HG03457 (cell line): ENCODE data around the gene CEP89.
"Not testable (repeated sequence)": the region's sequence is repeated elsewhere in the genome, so short reads cannot be mapped to it uniquely, and the experiment has no call there.

ENCODE experiments used
- ATAC-seq: cut with Tn5 transposase; IDR thresholded peaks from one replicate; pipeline ENCODE4 v1.9.1; 2021; ENCODE audit warnings: moderate number of reproducible peaks; ENCODE audit not compliant: unreplicated experiment

CEP89 gene

DNA sequence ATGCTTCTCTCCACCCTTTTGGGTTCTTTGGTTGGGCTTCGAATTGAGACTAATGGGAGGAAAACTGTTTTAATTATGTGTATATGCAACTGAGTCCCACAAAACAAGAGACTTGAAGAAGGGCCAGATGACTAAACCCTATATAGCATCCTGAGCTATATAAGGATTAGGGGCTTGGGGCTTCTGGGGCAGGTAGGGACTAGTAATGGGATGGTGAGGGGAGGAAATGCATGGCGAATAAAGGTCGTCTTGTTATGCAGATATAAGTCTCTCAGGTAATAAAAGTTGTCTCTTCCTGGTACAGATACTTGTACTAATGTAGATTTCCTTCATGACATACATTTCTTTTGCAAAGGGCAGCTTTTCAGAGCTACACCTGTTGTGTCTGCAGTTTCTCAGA, 99.4 kb downstream of the CEP89 start:
- no peak for ATAC-seq

DNA sequence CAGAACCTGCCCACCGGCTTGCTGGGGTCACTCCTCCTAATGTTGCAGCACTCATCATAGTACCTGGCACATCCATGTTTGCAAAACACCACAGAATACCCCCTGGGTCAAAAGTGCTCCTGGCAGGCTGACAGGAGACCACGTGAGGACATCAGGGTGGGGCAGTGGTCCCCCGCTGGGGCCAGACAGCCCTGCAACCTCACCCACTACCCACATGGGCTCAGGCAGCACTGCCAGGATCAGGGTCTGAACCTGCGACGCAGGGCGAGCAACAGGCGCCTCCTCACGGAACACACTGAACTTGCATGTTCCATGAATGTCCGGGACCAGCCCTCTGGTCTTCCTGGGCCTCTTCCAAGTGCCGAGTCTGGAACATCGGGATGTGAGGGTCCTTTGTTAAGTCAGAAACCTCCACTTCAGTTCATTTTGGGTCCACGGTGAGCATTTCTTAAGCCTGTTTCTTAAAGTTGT, 100.7 kb downstream of the CEP89 start:
- ATAC-seq, result no peak

DNA sequence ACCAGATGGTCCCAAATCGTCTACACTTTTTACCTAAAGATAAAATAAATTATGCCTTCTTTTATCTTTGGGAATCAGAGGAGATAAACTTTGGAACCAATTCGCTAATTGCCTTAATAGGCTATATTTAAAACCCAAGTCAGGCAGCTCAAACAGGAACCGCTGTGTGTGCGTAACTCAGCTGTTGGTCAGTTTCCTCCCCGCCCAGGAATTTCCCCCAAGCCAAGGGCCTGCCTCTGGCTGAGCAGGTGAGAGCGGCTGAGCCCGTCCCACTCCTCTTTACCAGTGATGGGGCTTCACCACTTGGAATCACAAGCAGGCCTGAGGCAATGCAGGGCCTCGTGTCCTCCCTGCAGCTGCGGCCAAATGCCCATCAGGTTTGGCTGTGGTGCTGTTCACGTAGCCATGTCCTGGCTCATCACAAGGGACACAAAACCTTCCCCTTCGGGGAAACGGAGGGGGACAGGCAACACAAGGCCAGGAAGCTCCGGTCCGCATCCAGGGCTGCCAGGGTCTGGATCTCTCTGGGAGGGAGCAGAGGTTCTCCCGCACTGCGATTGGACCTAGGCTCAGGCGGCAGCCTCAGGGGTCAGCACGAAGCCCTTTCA, 101.7 kb downstream of the CEP89 start:
- ATAC-seq, result no peak

DNA sequence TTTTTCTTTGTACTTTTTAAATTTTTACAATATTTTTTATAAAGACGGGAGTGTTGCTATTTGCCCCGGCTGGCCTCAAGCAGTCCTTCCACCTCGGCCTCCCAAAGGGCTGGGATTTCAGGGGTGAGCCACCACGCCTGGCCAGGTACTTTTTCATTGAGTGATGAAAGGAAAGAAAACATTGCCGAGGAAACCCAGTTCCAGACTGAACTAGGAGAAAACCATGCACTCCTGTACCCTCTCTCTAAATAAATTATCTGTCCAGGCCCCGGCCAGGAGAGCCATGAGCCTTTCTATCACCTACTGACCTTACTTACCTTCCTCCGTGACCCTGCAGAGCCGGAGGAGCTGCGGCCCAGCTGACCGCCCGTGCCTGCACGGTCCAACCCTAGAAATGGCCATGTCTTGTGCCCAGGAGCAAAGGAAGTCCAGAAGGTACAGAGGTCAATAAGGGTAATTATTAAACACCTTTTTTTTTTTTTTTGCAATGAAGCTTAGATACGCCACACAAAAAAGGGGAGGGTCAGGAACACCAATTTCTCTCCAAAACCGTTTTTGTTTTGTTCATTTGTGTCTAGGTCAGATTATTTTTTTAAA, 102.3 kb downstream of the CEP89 start, which contains the start of gene SLC7A9:
Gene SLC7A9 (minus strand): TSS at position 399 of the 597 bp plus-strand sequence. CDS start 1,233 bp downstream, outside the sequence.
- ATAC-seq, result no peak

DNA sequence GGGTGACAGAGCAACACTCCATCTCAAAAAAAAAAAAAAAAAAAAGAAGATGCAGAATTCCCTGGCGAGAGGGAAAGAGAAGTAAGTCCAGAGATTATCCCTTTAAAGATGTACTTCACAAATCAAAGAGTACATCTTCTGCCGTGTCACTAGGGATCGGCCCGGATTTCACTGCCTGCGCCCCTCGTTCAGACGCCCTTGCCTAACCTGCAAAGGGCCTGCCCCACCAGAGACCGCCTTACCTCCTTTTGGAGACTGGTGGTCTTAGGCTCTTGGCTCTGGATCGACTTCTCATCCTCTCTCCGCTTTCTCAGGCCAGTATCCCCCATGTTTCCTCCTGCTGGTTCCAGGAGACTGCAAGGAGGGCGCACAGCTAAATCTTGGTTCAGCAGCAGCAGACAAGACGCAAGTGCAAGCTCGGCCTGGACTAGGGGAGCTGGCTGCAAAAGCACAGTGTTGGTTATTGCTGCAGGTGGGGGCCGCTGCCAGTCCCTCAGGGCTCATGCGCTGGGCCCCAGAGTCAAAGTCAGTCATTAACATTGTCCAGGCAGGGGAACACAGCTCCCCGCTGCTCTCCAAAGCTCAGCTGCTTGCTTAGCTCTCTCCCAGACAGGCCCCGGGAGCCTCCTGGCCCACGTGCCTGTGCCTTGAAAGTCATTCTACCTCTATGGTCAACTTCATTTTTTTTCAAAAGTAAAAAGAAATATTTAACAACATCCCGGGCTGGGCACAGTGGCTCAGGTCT, 103.4 kb downstream of the CEP89 start:
- no peak for ATAC-seq

DNA sequence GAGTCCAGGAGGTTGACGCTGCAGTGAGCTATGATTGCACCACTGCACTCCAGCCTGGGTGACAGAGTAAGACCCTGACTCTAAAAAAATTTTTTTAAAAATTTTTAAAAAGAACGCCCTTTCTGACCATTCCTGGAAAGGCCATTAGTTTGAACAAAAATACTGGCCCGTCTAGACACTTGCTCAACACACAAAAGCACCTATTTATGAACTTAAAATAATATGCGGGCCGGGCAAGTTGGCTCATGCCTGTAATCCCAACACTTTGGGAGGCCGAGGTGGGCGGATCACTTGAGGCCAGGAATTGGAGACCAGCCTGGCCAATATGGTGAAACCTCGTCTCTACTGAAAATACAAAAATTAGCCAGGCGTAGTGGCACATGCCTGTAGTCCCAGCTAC, 104.3 kb downstream of the CEP89 start:
- ATAC-seq, result not testable (repeated sequence)

DNA sequence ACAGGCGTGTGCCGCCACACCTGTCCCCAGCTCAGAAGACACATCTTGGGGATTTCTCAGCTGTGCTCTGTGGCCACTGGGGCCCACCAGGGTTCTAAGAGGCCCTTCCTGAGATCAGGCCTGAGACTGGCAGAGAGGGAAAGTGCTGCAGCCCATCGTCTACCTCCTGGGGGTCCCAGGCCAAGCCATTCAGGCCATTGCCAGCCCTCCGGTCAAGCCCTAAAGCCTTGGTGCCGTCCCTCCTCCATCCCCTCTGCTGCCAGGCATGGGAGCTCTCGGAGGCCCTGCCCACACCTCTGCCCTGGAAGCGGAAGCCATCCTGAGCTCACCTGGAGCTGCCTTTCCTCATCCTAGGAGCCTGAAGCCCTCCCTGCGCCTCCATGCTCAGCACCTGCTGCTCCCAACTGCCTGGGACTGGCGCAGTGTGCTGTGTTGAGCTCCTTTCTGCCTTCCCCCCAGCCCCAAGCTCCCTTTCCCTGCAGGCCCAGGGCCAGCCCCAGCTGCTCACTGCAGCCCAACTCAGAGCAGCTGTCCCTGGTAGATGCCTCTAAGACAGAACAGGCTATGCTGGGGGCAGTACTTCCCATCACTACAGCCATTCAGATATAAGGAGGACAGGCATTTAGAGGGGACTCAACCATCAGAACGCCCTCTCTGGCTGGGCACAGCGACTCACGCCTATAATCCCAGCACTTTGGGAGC, 105.0 kb downstream of the CEP89 start:
- ATAC-seq, result no peak

DNA sequence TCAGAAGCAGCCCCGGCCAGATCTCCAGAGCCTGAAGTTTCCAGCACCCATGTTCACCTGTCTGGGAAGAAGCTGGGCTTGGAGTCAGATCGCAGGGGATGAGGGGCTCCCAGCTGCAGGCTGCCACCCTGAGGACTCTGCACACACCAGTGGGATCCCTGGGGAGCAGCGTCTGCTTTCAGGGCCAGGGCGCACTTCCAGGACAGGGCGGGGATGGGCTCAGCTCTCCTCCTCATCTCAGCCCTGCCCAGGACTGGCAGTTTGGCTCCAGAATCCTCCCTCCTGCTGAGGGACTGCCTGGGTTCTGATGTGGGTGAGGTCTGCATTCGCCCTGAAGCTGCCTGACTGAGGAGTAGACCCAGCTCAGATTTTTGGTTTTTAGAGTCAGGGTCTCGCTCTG, 105.7 kb downstream of the CEP89 start:
- no peak for ATAC-seq

DNA sequence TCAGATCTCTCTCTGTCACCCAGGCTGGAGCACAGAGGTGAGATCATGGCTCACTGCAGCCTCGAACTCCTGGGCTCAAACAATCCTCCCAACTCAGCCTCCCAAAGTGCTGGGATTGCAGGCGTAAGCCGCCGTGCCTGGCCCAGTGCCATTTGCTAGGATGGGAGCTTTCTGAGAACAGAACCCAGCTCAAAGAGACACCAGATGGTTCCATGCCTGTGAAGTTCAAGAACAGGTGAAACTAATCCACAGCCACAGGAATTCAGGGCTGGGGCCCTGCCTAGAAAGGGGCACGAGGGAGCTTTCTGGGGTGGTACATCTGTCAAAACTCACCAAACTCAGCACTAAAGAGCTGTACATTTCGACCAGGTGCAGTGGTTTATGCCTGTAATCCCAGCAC, 106.4 kb downstream of the CEP89 start:
- ATAC-seq, result no peak

DNA sequence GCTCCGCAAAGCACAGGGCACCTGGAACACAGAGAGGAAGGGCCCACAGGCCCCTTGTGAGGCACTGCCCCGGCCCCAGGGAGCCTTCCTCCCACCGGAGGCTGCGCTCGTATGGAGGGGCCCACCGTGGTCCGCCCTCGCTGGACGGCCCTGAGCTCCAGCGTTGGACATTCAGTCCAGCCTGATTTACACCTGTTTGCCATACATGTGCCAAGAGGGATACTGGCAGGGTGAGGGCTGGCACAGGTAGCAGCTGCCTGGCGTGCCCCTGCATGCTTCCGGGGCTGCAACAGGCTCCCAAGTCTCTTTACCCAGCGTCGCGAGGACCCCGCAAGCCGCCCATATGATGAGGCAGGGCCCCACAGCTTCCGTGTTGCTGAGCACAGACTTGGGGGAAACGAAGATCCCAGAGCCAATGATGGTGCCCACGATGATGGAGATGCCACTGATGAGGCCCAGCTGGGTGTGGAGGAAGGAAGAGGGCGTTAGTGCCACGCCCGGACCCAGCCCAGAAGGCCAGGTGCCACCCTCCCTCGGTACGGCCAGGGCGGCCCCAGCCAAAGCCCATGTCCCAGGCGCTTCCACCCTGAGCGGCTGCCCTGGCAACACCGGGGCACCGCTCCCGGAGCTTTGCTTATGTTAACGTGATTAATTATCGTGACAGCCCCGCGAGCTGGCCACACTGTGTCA, 107.3 kb downstream of the CEP89 start:
- no peak for ATAC-seq

DNA sequence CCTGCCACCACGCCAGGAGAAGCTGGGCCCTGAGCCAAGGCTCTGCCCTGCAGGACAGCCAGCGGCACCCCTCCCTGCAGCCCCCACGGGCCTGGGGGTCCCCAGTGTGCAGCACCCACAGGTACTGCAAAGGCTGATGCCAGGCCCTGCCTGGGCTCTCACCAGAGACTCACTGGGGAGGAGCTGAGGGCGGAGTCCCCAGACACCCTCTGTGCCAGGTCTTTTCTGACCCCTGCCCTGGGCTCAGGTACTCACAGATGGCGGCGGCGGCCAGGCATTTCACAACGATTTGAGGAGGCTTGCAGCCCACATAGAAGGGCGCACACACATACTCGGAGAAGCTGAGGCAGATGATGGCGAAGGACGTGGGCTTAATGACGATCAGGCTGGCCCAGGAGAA, 107.9 kb downstream of the CEP89 start:
- no peak for ATAC-seq

DNA sequence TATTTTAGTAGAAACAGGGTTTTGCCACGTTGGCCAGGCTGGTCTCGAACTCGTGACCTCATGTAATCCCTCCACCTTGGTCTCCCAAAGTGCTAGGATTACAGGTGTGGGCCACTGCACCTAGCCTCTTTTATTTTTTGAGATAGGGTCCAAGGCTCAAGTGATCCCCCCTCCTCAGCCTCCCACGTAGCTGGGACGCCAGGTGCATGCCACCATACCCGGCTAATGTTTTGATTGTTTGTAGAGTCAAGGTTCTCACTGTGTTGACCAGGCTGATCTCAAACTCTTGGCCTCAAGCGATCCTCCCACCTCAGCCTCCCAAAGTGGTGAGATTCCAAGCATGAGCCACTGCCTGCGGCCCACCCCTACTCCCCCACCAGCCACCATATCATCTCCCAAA, 108.5 kb downstream of the CEP89 start:
- ATAC-seq, result no peak

DNA sequence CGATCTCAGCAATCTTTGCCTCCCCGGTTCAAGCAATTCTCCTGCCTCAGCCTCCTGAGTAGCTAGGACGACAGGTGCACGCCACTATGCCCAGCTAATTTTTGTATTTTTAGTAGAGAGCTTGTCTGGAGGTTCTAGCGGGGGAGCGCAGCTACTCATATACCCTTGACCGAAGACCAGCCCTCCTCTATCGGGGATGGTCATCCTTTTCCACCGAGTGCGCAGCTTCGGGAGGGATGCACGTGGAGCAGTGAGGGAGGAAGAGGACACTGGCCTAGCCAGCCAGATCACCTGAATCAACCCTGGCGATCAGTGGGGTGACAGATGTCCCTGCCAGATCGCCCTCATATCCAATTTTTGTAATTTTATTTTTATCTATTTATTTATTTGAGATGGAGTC, 109.0 kb downstream of the CEP89 start:
- ATAC-seq, result no peak

DNA sequence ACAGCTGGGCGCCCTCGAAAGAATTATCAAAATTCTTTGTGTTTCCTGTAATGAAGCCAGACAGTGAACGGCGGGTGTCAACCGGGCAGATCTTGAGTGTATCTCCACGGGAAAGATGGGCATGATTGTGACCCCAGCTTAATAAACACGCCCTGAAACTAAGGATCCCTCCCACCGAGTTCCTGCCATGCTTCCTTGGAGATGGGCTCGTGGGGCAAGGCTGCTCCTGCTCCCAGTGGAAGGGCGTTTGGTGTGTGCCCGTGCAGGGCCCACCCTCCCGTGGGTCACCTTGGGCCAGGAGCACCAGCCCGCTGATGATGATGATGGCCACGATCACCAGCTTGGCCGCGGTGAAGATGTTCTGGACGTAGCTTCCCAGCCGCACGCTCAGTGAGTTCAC, 109.6 kb downstream of the CEP89 start:
- ATAC-seq, result no peak

DNA sequence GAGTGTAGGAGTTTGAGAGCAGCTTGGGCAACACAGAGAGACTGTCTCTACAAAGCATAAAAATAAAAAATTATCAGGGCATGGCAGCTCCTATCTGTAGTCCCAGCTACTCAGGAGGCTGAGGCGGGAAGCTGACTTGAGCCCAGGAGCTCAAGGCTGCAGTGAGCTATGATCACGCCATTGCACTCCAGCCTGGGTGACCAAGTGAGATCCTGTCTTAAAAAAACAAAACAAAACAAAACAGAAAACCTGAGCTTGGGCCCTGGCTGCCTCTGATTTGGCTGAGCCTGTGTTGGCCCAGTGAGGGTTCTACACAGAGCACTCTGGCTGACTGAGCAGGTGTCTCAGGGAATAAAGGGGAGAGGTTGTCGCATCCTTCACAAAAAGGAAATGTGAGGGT, 110.2 kb downstream of the CEP89 start:
- ATAC-seq, result no peak

DNA sequence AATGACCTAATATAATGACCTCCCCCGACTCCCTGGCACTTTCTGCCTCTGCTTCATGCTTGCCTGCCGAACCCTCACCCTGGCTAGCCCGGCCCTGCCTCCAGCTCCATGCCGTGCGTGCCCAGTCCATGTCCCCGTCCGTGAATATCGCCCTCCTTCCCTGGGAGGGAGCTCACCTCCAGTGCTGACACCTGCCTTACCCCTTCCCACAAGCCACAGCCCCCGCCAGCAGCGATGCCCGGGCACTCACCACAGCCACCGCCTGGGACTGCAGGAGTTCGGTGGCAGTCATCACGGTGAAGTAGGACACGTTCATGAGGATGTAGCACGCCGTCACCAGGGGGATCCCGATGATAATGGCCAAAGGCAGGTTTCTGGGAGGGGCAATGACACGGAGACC, 112.2 kb downstream of the CEP89 start:
- ATAC-seq, result no peak

DNA sequence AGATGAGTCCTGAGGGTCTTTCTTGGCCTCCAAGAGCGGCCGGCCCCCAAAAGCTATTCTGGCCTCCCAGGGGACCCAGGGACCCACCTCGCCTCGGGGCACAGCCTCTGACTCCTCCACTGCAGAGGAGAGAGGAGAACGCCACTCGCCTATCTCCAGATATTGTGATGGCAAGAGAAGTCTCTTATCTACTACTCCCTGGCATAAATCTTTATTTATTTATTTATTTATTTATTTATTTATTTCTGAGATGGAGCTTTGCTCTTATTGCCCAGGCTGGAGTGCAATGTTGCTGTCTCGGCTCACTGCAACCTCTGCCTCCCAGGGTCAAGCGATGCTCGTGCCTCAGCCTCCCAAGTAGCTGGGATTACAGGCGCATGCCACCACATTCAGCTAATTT, 113.2 kb downstream of the CEP89 start:
- ATAC-seq, result no peak

DNA sequence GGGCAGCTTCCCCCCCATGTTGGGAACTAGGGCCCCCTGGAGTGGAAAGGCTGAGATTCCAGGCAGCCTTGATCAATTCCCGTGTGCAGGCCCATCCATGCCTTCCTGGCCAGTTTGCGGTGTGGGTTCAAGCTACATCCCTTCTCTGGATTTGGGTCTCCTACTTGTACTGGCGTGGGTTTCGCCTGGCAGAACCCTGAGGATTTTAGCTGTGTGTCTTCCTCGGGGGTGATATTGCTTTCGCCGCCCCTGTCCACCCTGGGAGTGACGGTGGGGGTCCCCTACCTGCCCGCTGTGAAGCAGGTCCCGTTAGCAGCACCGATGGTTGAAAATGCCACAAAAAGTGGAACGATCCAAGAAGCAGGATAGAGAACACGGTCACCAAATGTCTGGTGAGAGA, 113.6 kb downstream of the CEP89 start:
- ATAC-seq, result no peak

DNA sequence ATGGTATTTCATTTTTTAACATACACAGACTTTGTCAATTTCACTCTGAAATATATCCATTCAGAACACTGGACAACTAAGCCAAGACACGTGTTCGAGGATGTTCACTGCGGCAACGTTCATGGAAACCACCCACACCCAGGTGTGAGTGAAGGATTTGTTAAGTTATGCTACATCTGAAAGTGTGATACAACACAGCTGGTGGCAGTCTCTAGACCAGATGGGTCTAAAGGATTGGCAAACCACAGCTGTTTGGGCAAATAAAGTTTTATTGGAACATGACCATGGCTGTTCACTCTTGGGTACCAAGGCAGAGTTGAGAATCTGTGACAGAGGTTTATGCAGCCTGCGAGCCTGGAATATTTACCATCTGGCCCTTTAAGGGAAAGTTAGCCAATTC, 114.2 kb downstream of the CEP89 start:
- no peak for ATAC-seq

DNA sequence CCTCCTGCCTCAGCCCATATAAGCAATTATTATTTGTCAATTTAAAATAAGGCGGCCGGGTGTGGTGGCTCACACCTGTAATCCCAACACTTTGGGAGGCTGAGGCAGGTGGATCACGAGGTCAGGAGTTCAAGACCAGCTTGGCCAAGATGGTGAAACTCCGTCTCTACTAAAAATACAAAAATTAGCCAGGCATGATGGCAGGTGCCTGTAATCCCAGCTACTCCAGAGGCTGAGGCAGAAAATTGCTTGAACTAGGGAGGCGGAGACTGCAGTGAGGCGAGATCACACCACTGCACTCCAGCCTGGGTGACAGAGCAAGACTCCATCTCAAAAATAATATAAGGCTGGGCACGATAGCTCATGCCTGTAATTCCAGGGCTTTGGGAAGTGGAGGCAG, 114.9 kb downstream of the CEP89 start:
- not testable (repeated sequence) for ATAC-seq

DNA sequence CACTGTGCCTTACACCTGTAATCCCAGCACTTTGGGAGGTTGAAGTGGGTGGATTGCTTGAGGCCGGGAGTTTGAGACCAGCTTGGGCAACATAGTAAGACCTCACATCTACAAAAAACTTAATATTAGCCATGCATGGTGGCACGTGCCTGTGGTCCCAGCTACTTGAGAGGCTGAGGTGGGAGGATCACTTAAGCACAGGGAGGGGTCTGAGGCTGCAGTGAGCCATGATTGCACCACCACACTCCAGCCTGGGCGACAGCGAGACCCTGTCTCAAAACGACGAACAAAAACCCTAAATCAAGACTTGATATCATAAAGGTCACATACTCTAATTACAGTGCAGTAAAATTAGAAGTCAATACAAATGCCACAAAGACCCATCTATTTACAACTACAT, 119.5 kb downstream of the CEP89 start:
- no peak for ATAC-seq
